Fibroblast of skin of right biceps (primary cell): ENCODE results near the gene DDX25.
A peak's percentile ranks its signal among the peaks of the same experiment; 100 is the strongest.

Source experiments
- DNase-seq: peaks from one replicate; pipeline ENCODE4 v3.0.0-alpha.2; 2013

The DDX25 gene

DNA sequence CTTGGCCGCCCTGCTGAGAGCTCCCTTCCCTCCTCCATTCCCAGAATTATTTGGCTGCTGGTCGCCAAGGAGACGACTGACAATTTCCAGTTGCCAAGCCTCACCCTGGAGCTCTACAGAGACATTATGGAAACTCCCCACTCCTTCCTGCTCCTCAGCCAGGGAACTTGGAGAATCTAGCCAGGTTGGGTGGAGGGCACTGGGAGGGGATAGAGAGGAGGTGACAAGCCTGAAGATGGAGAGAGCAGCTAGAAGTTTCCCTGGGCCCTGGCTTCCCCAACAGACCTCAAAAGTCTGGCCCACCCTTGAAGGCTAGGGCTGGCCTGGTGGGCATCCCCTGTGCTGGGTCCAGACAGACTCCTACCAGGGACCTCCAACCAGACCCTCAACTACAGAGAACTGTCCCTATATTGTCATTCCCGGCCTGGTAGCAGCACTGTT is 34.8 kb downstream of the DDX25 start:
- DNase-seq = no peak

DNA sequence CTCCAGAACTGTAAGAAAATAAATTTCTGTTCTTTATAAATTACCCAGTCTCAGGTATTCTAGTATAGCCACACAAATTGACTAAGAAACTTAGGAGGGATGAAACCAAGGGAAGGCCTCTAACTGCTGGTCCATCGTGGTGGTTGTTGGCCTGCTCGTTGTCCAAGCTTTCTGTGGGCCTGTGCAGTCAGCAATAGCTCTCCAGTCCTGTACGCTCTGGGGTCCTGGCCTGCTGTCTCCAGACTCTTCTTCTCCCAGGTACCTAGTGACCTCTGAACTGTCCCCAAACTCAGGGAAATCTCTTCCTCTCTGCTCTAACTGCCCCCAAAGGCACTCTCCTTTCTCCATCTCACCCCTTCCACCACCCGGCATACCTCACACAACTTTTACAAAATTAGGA is 35.8 kb downstream of the DDX25 start:
- DNase-seq = no peak

DNA sequence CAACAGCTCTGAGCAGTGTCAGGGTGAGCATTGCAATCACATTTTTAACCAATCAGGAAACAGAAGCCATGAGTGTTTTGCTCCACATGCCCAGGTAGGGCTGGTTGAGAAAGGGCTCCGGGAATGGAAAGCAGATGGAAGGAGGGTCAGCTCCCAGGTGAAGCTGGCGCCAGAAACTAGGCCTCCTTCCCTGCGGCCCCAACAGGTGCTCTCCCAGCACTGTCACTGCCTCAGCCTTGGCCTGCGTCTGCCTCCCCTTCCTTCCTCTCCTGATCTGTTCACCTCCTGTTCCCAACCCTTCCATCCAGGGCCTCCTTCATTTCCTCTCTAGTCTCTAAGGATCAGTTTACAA is 36.9 kb downstream of the DDX25 start:
- DNase-seq = no peak

DNA sequence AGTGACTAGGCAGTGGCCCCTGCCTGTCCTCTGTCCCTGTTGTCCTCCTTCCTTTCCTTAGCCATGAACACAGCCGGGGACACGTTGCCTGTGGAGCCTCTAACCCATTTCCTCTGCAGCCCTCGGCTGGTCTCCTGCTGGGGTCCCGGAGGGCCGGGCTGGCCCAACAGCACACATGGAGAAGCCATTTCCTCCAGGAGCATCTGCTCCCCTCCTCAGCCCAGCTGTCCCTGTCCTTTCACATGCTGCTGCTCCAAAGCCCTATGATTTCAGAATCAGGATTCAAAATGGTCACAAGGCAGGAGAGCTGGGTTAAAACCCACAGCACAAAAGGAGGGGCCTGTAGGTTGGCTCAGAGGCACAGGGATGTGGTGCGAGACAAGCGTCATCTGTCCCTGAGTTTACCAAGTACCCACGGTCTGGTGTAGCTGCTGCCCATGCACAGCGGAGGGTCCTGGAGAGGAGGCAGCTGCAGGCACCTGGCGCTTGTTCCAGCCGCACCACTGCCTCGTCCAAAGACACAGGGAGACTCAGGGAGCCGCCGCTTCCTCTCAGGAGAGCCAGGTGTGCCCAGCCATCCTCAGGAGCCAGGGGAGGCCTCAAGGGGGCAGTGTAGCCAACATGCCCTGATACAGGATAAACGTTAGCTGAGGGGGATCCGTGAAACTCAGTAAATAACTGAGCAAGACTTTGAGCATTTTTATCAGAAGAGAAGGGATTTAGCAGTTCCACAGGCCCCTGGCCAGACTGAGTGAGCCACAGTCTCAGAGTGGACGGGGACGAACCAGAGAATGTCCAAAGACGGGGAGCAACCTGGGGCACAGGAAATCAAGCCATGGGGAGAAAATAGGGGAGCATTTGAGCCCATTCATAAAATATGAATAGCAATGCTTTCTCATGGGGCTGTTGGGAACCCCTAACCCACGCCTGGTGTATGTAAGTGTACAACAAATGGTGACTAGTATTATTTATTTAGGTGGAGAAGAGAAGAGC is 37.6 kb downstream of the DDX25 start:
- DNase-seq = peak; percentile 28

DNA sequence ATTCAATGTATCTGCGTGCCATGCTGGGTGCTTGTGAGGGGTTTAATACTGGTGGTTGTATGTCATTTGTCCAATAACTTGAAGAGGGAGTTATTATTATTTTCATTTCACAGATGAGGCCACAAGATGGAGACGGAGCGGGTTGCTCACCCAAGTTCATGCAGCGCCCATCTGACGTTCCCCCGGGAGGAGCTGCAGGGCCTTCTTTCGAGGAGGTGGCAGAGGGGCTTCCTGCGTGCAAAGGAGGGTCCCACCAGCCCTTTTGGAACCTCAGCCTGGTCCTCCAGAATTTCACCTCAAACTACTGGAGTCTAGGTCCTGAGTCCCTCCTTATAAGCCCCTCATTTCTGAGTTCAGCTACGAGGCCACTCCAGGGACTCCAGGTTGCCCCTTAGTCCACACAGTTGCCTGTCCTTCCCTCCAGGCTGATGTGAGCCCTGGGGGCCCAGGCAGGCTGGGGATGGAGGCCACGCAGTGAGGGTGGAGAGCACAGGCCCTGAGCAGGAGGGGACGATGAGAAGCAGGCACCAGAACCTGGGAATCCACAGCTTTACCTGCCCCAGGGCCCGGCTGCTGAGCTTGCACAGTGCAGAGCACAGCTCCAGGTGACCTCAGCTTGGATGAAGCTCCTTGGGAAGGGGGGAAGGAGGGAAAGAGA is 38.6 kb downstream of the DDX25 start:
- no peak for DNase-seq

DNA sequence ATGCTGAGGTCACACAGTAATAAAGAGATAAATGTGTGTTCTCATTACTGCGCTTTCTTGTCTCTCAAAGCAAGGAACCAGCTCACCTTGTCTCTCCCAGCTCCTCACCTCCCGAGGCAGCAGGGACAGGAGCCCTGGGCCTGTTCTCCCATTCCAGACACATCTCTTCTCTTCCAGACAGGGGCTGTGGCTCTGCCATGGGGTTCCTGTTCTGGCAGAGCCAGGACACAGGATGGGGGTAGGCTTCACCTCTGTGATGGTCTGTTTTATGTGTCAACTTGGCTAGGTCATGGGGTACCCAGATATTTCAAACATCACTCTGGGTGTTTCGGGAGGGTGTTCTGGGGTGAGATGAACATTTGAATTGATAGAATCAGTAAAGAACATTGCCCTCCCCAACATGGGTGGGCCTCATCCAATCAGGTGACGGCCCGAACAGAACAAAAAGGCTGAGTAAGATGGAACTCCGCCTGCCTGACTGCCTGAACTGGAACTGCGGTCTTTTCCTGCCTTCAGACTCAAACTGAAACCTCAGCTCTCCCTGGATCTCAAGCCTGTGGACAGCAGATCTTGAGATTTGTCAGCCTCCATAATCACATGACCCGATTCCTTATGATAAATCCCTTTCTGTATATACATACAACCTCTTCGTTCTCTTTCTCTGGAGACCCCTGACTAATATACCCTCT is 39.5 kb downstream of the DDX25 start:
- no peak for DNase-seq

DNA sequence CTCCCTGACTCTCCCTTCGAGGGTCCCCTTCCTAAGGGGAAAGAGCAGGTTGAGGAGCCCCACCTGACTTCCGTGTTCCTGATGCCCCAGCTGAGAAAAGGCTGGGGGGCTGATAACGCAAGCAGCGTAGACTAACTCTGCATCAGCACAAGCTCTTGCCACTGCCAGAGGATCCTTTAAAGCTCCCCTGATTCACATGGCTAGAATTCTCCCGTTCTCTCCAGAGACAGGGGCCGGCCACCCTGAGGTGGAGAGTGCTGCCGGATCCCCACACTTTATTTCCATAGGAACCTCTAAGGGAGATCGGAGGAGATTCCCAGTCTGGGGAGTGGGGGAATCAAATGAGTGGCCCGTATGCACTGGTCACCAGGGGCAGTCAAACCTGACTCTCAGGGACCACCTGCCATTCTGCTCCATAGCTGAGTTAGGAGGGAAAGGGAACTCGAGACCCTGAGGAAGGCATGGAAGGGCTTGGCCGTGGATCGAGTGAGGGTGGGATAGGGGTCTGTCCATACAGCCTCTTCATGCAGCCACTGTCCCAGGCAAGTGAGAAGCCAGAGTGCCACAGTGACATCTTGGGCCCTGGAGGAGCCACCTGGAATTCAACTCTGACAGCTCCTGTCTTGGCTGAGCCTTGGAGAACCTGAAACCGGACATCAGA is 40.2 kb downstream of the DDX25 start:
- no peak for DNase-seq

DNA sequence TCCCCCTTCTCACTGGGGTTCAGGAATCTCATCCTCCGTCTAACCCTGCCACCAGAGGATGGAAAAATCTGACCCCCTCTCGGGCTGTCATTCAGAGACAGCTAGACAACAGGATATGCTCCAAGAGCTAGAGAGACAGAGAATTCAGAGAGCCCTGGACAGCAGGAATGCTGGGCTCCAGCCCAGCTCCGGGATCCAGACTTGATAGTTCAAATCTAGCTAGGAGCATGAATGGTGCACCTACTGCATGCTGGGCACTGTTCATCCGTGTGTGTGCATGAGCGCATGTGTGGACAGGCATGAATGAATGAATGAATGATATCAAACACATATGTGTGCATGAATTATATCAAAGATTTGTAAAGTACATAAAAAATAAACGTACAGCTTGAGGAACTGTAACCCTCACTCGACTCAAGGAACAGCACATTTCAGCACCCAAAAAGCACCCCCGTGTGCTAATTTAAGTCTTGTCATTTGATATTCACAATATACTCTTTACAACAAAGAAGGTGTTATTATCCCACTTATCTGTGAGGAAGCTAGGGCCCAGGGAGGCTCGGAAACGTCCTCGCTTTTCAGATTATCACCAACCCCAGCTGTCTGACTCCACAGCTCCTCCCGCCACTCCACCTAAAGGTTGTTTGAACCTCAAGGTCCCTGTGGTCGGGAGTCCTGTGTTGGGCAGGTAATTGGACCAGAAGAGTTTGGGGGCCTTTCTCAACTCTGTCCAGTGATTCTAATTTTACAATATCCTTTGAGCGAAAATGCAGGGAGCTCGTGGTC is 40.9 kb downstream of the DDX25 start:
- DNase-seq = no peak

DNA sequence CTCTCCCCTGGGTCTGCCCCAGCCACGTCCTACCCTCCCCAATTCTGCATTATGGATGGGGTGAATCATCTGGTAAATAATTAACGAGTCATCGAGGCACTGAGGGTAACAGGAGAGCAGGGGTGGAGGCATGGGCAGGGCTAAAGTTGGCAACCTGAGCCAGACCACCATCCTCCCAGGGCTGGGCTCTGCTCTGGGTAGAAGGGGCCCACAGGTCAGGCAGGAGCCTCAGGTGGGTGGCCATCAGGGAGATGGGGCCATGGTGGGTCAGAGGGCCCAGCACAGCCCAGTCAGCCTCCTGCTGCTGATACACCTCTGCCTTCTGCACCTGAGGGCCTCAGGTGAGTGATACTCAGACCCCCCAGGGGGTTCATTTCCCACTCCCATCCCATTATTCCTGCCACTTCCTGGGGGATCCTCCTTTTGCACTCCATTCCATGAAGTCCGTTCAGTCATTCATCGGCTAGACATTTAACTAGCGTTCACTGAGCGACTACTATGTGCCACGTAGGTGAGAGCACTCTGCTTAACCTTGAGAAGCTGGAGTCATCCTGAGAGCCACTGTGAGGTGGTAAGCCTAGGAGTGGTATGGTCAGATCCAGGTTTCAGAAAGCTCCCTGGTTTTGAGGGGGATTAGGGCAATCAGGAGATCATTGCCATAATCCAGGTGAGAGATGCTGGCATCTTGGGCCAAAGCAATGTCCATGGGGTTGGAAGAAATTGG is 41.7 kb downstream of the DDX25 start, which contains the start of gene VSIG10L2:
TSS of gene VSIG10L2 (plus strand) at position 248 of the 724 bp plus-strand sequence. CDS start at position 260, 12 bp downstream.
- DNase-seq = peak; percentile 26

DNA sequence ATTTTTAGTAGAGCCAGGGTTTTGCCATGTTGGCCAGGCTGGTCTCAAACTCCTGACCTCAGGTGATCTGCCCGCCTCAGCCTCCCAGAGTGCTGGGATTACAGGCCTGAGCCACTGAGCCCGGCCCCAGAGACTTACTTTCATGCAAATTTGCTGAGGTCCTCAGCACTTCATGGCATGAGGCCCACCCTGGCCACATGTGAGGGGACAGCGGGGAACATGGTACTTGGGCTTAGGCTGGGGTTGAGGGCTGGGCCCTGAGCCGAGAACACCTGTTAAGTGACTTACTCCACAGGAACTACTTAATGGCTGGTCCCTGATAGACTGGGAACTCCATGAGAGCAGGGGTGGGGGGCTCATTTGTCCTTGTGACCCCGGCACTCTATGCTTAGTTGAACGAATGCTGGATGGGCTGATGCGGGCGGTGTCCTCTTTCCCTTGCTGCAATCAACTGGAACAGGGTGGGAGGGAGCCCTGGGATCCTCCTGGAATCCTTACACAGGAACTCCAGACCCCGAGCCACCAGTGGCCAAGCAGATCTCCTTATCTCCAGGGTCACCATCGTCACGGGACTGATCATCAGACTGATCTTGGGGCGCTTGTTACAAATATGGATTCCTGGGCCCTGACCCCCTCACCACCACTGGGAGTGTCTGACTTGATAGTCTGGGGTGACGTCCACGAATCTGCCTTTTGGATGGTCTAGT is 42.6 kb downstream of the DDX25 start:
- DNase-seq = no peak

DNA sequence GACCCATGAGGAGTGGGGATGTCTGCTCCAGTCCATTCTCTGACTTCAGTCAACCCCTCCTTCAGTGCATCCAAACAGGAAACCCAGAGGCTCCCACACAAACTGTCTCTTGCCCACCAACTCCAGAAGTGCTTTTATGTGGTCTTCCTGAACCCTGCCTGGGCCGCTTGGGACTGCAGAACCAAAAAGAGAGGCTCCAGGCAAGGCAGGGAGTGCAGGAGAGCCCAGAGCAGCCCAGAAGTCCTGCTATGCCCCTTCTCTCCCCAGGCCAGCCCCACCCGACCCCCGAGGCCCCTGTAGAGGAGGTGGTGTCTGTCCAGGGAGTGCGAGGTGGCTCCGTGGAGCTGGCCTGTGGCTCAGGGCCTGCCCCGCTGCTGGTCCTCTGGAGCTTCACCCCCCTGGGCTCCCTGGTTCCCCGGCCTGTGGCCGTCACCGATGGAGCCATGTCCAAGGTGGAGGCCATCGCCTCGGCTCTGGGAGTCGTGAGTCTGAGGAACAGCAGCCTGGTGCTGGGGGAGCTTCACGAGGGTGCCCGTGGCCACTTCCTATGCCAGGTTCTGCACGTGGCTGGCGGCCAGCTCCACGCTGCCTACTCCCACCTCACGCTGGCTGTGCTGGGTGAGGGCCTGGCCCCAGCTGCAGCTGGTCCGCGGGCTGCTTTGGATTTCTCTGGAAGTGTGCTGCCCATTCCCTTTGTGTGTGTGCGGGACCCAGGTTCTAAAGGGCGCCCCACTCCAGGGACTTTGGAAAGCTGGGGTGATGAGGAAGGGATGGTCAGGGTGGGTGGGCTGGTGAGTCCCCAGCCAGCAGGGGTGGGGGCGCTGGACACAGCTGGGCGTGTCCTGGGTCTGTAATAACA is 43.3 kb downstream of the DDX25 start:
- no peak for DNase-seq

DNA sequence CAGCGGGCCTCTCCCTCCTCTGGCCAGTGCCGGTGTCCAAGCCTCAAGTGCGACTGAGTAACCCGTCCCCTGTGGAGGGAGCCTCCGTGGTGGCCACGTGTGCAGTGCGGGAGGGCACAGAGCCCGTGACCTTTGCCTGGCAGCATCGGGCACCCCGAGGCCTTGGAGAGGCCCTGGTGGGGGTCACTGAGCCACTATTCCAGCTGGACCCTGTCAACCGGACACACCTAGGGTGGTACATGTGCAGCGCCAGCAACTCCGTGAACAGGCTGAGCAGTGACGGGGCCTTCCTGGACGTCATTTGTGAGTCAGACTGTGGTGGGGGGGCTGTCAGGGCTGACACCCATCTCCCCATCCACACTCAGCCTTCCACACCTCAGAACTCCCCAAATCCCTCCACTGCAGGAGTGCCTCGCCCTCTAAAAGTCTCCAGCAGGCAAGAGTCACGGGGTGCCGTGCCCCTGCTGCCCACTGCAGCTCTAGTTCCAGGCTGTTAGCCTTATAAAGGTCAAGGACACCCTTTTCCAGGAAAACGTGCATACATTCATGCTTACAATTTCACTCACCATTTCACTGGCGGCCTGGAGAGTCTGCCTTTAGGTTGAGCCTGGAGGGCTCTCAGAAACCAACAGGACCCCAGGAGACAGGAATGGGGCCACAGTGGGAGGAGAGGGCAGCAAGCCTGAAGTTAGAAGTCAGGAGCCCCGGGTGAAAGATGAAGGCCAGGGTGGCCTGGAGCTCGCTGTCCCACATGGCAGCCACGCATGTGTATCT is 44.2 kb downstream of the DDX25 start:
- no peak for DNase-seq

DNA sequence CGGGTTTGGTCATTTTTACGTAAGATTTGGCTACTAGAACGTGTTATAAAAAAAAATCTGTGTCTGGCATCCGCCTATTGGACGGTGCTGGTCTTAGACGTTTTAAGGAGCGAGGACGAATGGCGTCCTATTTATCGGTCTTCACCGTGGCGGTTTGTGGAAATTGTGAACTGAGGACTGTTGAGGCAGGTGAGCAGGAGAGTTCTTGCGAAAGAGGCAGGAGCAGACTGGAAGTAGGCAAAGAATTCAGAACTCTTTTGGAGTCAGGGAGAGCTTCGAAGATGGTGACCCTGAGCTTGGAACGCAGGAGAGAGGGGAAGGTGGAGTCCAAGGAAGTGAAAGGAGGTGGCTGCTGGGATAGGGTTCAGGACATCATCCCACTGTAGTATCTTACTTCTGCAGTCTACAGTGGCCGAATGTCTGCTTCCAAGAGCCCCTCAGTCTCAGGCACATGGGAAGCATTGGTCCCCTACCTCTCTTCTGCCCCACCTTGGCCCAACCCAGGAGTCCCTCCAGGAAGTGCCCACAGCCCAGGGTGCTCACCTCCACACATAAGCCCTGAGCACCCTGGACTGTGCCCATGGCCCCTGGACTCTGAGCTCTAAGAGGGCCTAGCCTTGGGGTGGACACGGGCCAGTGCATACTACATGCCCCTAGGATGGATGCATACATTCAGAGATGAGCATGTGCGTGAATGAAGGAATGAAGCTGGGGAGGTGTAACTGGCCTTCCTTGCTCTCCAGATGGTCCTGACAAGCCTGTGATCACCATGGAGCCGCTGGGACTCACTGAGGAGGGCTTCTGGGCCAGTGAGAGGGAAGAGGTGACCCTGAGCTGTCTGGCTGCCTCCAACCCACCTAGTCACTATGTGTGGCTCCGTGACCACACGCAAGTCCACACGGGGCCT is 45.2 kb downstream of the DDX25 start:
- no peak for DNase-seq

DNA sequence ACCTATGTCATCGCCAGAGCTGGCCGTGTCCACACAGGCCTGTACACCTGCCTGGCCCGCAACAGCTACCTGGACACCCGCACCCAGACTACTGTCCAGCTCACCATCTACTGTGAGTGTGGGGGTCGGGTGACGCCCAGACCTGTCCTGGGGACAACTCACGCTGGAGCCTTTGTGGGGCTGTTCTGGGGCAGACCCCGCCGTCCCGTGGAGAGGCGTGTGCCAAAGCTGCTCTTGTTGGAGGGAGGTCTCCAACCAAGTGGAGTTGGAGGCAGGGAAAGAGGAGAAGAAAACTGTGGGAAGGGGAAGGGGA is 45.8 kb downstream of the DDX25 start:
- no peak for DNase-seq

DNA sequence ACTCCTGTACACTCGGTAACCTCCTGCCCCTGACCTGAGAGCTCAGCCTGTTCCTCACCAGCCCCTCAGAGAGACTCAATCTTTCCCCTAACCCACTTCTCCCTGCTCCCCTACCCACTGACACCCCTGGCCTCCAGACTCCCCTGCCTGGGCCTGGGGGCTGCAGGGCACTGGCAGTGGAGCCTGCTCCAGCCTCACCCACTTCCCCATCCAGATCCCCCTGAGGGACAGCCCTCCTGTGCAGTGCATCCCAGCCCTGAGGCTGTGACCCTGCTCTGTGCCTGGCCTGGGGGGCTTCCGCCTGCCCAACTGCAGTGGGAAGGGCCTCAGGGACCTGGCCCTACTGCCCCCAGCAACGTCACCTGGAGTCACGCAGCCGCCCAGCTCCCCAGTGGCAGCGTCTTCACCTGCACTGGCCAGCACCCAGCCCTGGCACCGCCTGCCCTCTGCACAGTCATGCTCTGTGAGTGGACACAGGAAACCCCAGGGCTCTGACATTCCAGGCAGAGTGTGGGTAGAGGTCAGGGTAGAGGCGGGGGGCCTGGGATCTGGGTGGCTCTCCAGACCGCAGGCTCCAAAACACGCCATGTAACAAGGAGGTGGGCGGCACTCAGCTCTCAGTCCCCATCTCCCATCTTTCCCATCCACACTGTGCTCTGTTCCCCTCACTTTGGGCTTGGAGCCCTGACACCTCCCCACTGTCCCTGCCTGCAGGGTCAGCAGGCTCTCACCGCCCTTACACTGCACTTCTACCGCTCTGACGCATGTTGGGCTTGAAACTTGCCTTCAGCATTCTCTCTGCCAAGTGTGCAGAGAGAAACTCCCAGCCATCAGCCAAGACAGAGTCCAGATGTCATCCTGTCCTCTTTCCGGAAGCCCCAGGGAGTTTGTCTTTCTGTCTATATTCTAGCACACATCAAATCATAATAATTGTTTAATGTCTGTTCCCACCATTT is 46.7 kb downstream of the DDX25 start:
- DNase-seq = peak; percentile 11

DNA sequence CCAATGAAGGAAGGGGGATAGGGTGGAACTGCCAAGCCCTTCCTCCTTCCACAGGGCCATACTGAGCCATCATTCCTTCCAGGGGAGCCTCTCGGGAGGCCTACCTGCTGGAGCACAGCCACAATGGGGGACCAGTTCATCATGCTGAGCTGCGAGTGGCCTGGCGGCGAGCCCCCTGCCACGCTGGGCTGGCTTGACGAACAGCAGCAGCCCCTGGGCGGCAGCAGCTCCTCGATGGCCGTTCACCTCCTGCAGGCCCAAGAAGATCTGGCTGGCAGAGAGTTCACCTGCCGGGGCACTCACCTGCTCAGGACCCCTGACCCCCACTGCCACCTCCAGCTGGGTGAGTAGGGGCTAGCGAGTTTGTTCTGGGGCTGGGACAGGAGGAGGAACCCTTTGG is 47.4 kb downstream of the DDX25 start:
- DNase-seq = no peak

DNA sequence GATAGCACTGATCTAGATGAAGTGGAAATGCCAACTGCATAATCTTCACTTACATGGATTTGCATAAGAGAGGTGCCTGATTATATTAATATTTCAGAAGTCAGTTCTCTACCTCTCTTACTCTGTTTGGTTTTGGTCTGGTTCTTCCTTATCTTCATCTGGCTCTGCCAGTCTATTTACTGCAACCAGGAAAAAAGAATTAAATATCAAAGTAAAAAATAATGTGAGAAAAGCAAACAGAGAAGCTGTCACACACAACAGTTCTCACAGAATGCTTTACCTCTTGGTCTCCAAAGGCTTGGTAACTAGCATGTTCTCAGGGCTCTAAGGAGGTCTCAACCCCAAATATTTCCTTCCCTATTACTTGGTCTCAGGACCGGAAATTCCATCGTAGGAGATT is 48.3 kb downstream of the DDX25 start:
- no peak for DNase-seq
